T-helper 2 cell treated with Interferon-gamma antibody and Interleukin-4, amounts not matched to agents 5 μg/mL and 100 μg/mL, for 36 hours (primary cell): ENCODE measurements around the gene LORICRIN.
"Not testable (repeated sequence)": the region's sequence is repeated elsewhere in the genome, so short reads cannot be mapped to it uniquely, and the experiment has no call there.

Experiments used
- DNase-seq: peaks from one replicate; pipeline ENCODE4 v3.0.0; 2021; ENCODE audit warnings: low spot score
- H3K27ac Mint-ChIP-seq: one replicate; pipeline ENCODE4 v1.8.0; 2021; ENCODE audit warnings: mild to moderate bottlenecking, mixed read lengths
- H3K27me3 Mint-ChIP-seq: one replicate; pipeline ENCODE4 v1.8.0; 2021; ENCODE audit warnings: low read depth, mixed read lengths
- H3K36me3 Mint-ChIP-seq: one replicate; pipeline ENCODE4 v1.8.0; 2021; ENCODE audit warnings: low read depth, mixed read lengths
- H3K4me1 Mint-ChIP-seq: one replicate; pipeline ENCODE4 v1.8.0; 2021; ENCODE audit warnings: low read depth, mixed read lengths
- H3K4me3 Mint-ChIP-seq: one replicate; pipeline ENCODE4 v1.8.0; 2022; ENCODE audit warnings: mild to moderate bottlenecking, moderate library complexity, mixed read lengths
- H3K9me3 Mint-ChIP-seq: one replicate; pipeline ENCODE4 v1.8.0; 2021; ENCODE audit warnings: mixed read lengths

The LORICRIN gene

GRCh38 chr1:153259387-153259786 is at the start of gene LORICRIN:
TSS of gene LORICRIN (plus strand) at chr1:153259687. CDS start at chr1:153260950, 1,263 bp downstream.
- Mint-ChIP-seq H3K27ac (peak within 1 kb of the TSS; percentile 37), H3K9me3 (no peaks in the 10 kb centered on the region), H3K4me1 (peaks cover 13% of the 10 kb centered on the region), H3K4me3 (peak within 1 kb of the TSS; percentile 46), H3K27me3 (peaks cover 53% of the 10 kb centered on the region), H3K36me3 (no peaks in the 10 kb centered on the region)
- DNase-seq, result no peak

GRCh38 chr1:153210206-153210605 is 49.3 kb upstream of the LORICRIN start:
- Mint-ChIP-seq H3K4me1 (no peaks in the 10 kb centered on the region), H3K36me3 (no peaks in the 10 kb centered on the region), H3K27ac (no peak overlapping the region), H3K27me3 (peaks cover 5% of the 10 kb centered on the region), H3K4me3 (no peak overlapping the region), H3K9me3 (no peaks in the 10 kb centered on the region)
- DNase-seq, result no peak

- Mint-ChIP-seq H3K9me3 (no peaks in the 10 kb centered on the region), H3K4me3 (no peak overlapping the region), H3K36me3 (no peaks in the 10 kb centered on the region), H3K27ac (no peak overlapping the region), H3K4me1 (peaks cover 6% of the 10 kb centered on the region), H3K27me3 (peaks cover 11% of the 10 kb centered on the region)
- no peak for DNase-seq
These were observed 47.3 kb upstream of the LORICRIN start for GRCh38 chr1:153212201-153212600.

GRCh38 chr1:153213519-153213918 is 46.0 kb upstream of the LORICRIN start:
- Mint-ChIP-seq H3K36me3 (no peaks in the 10 kb centered on the region), H3K4me1 (peaks cover 12% of the 10 kb centered on the region)

GRCh38 chr1:153217212-153217611 is 42.3 kb upstream of the LORICRIN start, which contains the start of gene PRR9:
TSS of gene PRR9 (plus strand) at chr1:153217584. CDS start at chr1:153218145, 561 bp downstream.
- Mint-ChIP-seq H3K36me3 (no peaks in the 10 kb centered on the region), H3K4me3 (no peak within 1 kb of the TSS), H3K9me3 (no peaks in the 10 kb centered on the region), H3K27ac (no peak within 1 kb of the TSS), H3K27me3 (peaks cover 13% of the 10 kb centered on the region), H3K4me1 (peaks cover 12% of the 10 kb centered on the region)
- no peak for DNase-seq

More at GRCh38 chr1:153213519-153213918, 46.0 kb upstream of the LORICRIN start:
- no peak overlapping the region for H3K4me3 Mint-ChIP-seq
- no peaks in the 10 kb centered on the region for H3K9me3 Mint-ChIP-seq
- H3K27me3 Mint-ChIP-seq, result peaks cover 13% of the 10 kb centered on the region
- no peak overlapping the region for H3K27ac Mint-ChIP-seq
- DNase-seq, result no peak

GRCh38 chr1:153217744-153218416 is 41.6 kb upstream of the LORICRIN start:
- Mint-ChIP-seq H3K27me3 (peaks cover 13% of the 10 kb centered on the region), H3K4me1 (peaks cover 12% of the 10 kb centered on the region), H3K36me3 (no peaks in the 10 kb centered on the region), H3K27ac (no peak overlapping the region), H3K9me3 (no peaks in the 10 kb centered on the region), H3K4me3 (no peak overlapping the region)
- no peak for DNase-seq

GRCh38 chr1:153220606-153221303 is 38.7 kb upstream of the LORICRIN start:
- Mint-ChIP-seq H3K4me1 (peaks cover 12% of the 10 kb centered on the region), H3K9me3 (no peaks in the 10 kb centered on the region), H3K4me3 (no peak overlapping the region), H3K27ac (no peak overlapping the region), H3K36me3 (no peaks in the 10 kb centered on the region), H3K27me3 (peaks cover 8% of the 10 kb centered on the region)
- no peak for DNase-seq

GRCh38 chr1:153223040-153223891 is 36.2 kb upstream of the LORICRIN start:
- not testable (repeated sequence) for H3K27me3 Mint-ChIP-seq, H3K9me3 Mint-ChIP-seq, H3K36me3 Mint-ChIP-seq, H3K4me1 Mint-ChIP-seq, H3K27ac Mint-ChIP-seq, H3K4me3 Mint-ChIP-seq
- peak; percentile 16 for DNase-seq

GRCh38 chr1:153227810-153228209 is 31.7 kb upstream of the LORICRIN start:
- Mint-ChIP-seq H3K27me3 (peaks cover 3% of the 10 kb centered on the region), H3K4me3 (no peak overlapping the region), H3K9me3 (no peaks in the 10 kb centered on the region), H3K4me1 (no peaks in the 10 kb centered on the region), H3K27ac (no peak overlapping the region), H3K36me3 (no peaks in the 10 kb centered on the region)
- DNase-seq, result no peak

GRCh38 chr1:153228491-153228890 is 31.0 kb upstream of the LORICRIN start:
- Mint-ChIP-seq H3K4me1 (no peaks in the 10 kb centered on the region), H3K36me3 (no peaks in the 10 kb centered on the region), H3K27me3 (peaks cover 3% of the 10 kb centered on the region), H3K4me3 (no peak overlapping the region), H3K9me3 (no peaks in the 10 kb centered on the region), H3K27ac (no peak overlapping the region)
- DNase-seq, result no peak

GRCh38 chr1:153229076-153229829 is 30.2 kb upstream of the LORICRIN start:
- H3K4me3 Mint-ChIP-seq, DNase-seq, H3K27ac Mint-ChIP-seq, H3K36me3 Mint-ChIP-seq, H3K27me3 Mint-ChIP-seq, H3K4me1 Mint-ChIP-seq, H3K9me3 Mint-ChIP-seq: not testable (repeated sequence)

- Mint-ChIP-seq H3K9me3 (no peaks in the 10 kb centered on the region), H3K27me3 (peaks cover 7% of the 10 kb centered on the region), H3K4me3 (no peak overlapping the region), H3K27ac (no peak overlapping the region), H3K36me3 (no peaks in the 10 kb centered on the region), H3K4me1 (no peaks in the 10 kb centered on the region)
- DNase-seq, result no peak
These were observed 28.1 kb upstream of the LORICRIN start for GRCh38 chr1:153231363-153231762.

- no peaks in the 10 kb centered on the region for H3K4me1 Mint-ChIP-seq
- H3K27ac Mint-ChIP-seq, result no peak overlapping the region
- H3K27me3 Mint-ChIP-seq, result peaks cover 7% of the 10 kb centered on the region
These were observed 27.7 kb upstream of the LORICRIN start for GRCh38 chr1:153231785-153232184.

More at GRCh38 chr1:153231785-153232184, 27.7 kb upstream of the LORICRIN start:
- no peak for DNase-seq
- H3K4me3 Mint-ChIP-seq, result no peak overlapping the region
- H3K36me3 Mint-ChIP-seq, result no peaks in the 10 kb centered on the region
- H3K9me3 Mint-ChIP-seq, result no peaks in the 10 kb centered on the region
